ENCODE measurements around the gene RPAIN.
"Not testable (repeated sequence)": the region's sequence is repeated elsewhere in the genome, so short reads cannot be mapped to it uniquely, and the experiment has no call there.

RPAIN gene

DNA sequence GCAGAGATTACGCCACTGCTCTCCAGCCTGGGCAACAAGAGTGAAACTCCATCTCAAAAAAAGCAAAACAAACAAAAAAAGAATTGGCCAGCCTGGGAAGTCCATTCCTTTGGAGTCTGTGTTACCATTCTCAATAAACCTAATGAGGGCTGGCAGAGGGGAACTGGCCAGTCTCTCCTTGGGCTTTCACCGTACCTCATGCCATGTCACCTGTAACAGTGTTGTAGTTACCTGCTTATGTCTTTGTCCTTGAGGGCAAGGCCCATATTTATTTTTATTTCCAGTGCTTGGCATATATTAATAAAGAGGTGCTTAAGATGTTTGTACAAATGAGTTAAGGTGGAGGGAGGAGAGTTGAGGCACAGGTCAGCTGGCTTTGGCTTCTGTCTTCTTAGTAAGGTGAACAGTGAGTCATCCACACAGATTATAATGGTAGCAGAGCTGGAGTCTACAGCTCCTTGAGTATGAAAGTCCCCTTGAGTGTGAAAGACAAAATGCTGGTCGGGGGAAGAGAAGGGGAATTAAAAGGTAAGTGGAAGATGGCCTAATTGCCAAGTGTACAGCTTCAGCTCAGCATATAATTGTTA lies 10.5 kb downstream of the RPAIN start:
- DNase-seq, result no peak

DNA sequence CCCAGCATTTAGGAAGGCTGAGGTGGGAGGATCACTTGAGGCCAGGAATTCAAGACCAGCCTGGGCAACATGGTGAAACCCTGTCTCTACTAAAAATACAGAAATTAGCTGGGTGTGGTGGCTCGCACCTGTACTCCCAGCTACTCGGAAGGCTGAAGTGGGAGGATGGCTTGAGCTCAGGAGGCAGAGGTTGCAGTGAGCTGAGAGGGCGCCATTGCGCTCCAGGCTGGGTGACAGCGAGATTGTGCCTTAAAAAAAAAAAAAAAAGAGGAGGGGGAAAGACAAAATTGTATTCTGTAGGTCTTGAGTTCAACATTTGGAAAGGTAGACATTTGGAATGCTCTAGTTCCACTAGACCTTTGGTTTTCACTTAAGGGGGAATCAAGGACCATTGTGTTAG lies 11.3 kb downstream of the RPAIN start:
- not testable (repeated sequence) for DNase-seq

DNA sequence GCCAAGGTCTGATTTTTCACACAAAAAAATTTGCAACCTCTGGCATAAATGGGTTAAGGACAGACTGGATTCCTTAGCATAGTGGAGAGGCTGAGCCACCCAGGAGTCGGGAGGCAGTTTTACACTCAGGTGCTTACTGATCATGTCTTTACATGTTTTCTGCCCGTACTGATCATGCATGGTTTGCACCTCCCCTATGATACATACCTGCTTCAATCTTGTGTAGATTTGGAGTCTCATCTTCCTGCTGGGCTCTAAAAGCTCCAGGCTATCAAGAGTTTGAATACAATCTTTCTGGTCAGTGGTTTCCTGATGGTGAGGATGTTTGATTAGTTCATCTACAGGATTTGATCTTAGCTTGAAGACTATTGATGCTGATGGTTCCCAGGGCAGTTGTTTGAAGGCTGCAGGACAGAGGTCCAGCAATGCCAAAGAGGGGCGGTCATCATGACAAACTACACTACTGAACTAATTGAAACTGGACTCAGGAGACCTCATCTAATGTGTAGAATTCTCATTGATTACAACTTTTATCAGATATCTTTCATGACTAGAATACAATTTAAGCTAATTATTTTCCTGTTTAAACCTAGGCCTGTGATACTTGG lies 12.1 kb downstream of the RPAIN start:
- no peak for DNase-seq

DNA sequence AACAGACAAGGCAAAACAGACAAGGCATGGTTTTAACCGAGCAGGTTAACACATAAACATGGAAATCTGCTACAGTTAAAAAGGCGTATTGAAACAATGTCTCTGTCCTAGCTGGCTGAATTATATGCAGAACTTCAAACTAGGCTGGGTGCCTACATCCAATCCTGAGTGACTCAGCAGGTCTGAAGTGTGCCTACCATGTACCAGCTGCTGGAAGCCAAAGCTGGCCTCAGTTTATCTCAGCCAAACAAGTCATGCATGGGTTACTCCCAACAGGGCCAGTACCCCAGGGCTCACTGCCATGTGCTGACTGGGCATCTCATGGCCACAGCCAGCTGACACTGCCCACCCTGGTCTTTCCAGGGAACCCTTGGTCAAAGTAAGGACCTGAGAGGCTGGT lies 15.0 kb downstream of the RPAIN start:
- DNase-seq, result no peak

DNA sequence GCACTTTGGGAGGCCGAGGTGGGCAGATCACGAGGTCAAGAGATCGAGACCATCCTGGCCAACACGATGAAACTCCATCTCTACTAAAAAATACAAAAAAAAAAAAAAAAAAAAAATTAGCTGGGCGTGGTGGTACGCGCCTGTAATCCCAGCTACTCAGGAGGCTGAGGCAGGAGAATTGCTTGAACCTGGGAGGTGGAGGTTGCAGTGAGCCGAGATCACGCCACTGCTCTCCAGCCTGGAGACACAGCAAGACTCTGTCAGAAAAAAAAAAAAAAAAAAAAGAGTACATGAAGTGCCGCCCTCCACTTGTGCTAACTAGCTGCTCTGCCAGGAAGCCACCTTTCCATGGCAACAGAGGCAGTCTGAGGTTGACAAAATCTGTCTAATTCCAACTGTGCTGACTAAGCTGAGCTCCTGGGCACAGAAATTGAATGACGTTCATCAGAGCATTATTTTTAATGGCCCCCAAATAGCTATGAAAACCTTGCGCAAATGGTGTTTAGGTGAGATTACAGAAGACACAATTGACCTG lies 15.9 kb downstream of the RPAIN start:
- not testable (repeated sequence) for DNase-seq

DNA sequence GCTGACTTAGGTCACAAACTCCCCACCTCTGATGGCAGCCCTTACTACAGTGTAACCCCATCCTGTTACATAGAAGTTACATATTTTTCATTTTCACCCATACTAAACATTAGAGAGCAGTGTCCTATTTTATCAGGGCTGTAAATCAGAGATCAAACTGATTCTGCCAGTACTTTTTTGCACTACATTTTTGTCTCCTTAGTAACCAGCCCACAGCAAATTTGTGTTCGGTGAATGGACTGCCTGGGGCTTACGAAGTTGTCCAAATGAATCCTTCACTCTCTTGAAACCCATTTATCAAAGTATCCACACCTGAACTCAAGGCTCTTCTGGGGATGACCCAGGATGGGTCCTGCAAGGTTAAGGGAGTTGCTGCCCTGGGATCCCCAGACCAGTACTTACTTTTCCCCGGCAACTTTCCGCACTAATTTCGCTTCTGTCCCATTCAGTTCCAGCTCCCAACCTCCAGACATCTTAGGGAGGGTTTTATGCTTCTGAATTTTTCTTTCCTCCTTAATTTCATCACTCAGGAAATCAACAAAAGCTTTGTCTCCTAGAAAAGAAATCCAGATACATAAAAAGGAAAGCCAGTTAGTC lies 17.8 kb downstream of the RPAIN start:
- no peak for DNase-seq

DNA sequence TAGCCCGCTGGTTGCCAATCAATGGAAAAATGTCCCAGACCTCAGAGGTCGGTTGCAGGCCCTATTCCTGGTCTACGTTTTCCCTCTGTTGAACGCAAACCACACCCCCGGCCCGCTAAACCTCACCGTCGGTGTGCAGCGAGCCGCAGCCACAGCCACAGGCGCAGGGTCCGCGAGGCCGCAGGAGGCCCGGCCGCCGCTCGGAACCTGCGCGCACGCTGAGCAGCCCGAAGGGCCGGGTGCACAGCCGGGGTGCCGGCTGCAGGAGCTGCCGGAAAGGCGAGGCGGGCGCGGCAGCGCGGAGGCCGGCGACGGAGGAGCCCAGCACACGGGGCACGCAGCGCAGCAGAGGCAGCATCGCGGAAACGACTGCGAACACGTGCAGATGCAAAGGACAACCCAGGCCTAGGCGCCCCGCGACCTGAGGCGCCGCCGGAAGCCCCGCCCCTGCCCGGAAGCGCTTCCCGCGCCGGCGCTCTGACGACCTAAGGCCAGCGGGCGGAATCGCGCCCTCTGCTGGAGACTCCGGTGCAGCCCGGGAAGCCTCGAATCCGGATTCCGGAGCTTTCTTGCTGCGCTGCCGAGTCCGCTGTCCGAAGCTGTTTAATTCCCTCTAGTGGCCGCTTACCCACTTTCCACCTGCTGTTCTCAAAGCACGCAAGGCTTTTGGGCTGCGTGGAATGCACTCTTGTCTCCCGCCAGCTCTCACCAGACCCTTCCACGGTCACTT lies 18.9 kb downstream of the RPAIN start, which contains the start of gene C1QBP:
TSS of gene C1QBP (minus strand) at position 440 of the 730 bp plus-strand sequence. CDS start at position 358, 82 bp downstream.
- peak; percentile 98 for DNase-seq

DNA sequence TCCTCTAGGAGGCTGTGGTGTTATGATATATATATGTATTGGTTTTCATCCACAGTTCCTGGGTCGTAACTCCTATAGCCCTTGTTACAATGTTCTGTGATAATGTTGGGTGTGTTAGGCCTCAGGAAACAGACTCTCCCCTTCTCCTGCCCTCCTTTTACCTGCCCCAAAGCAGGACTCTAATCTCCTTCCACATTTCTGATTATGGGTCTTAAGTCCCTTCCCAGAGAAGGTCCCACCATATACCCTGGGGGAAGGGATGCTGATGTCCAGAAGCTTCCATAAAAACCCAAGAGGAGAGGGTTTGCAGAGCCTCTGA lies 19.4 kb downstream of the RPAIN start:
- DNase-seq, result no peak

DNA sequence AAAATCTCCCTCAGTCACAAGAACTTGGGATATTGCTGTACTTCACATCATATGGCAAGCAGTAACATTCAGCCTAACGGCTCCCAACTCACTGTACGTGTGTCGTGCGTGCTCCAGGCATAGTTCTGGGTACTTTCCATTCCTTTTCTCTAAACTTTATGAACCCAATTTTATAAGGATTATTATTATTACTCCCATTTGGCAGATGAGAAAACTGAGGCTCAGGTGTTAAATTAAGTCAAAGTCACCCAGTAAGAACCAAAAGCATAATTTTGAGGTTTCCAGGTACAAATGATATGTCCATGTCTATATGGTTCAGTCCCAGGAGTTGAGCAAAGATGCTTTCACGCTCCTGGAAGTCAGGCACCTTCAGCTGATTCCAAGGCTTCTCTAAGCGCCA lies 23.7 kb downstream of the RPAIN start:
- no peak for DNase-seq

DNA sequence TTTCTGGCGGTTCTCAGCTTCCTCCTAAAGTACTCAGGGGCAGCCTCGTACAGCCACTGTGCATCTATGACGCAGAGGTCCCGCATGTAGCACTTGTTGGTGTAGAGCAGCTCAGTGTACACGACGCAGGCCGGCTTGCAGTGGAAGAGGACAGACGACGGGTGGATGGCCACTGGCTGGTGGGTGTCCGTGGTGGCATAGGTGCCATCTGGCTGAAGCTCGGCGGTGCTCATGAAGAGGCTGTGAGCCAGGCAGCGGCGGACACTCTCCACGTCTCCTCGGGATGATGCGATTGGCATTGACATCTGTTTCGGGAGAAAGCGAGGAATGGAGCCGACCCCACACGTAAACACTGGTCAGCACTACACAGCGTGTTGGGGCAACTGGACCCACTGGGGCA lies 24.2 kb downstream of the RPAIN start:
- no peak for DNase-seq

DNA sequence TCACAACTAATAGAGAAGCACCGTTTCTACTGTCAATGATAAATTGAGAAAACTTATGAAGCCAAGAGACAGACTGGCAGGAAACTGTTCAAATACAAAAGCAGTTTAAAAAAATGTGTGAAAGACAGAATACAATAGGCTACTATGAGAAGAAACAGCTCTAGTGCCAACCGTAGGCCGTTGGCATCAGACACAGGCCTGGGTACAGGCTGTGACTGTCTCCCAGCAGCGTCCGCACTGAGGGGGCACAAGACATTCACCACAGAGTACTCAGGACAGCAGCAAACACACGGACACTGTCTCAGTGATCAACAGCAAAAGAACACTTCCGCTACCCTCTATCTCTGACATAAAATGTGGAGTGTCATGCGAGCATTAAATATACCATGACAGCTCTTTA lies 26.8 kb downstream of the RPAIN start:
- no peak for DNase-seq

DNA sequence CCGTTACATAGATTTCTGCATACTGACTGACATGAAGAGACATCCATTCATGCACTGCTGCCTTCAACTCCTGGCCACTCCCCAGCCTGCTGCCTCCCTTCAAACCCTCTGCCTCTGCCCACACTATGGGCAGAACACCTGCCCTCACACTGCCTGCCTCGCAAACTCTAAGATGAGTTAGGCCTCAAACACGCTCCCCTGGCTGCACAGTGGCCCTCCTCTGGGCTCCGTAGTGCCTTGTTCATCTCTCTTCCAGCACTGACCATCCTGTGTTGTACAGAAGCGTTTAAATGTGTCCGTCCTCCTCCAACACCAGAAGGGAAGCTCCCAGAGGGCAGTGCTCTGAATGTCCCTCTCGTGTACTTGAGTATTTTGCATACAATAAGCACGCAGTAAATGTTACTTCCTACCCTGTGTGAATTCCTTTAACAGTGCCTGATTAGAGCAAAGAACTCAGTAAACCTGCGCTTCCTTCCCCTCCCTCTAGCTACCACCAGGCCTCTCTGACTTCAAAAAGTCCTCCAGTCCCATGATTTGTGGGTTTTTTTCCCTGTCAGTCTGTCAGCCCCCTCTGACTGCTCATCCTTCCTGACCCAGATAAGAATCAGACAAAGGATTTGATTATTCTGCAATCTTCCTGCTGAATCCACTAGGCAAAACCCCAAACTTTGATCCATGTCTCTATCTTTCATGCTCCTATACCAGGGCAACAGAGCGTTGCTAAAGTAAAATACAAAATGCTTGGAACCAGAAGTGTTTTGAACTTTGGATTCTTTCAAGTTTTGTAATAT lies 44.9 kb downstream of the RPAIN start:
- no peak for DNase-seq

DNA sequence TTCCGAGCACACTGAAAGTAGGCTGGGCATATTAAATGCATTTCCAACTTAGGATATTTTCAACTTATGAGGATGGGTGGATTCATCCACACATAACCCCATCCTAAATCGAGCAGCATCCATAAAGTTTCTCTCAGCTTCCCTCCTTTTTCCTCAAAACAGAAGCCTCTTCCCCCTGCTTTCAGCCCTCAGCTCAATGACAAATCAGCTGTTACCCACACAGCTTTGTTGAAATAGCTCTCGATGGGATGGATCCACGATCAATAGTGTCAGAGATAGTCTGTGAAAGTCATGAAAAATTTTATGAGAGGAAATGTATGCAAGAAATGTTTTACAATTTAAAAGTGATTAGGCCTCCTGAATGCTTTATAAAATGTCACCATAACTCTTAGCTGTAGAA lies 46.3 kb downstream of the RPAIN start:
- DNase-seq, result no peak

DNA sequence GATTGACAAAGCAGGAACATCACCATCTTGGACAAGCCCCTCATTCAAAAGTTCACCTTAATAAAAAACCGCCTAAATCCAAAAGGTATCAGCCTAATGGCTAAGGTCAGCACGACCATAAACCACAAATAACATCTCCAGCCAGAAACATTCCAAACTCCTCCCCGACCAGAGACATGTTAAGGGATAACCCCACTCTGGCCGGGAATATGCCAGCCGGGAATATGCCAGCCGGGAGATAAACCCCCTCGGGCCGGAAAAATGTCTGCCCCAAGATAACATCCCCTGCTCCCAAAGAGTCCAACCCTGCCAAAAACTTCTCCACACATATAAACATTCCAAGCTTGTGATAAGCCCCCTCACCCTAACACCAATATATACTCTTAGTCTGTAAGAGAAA lies 47.4 kb downstream of the RPAIN start:
- DNase-seq, result no peak

DNA sequence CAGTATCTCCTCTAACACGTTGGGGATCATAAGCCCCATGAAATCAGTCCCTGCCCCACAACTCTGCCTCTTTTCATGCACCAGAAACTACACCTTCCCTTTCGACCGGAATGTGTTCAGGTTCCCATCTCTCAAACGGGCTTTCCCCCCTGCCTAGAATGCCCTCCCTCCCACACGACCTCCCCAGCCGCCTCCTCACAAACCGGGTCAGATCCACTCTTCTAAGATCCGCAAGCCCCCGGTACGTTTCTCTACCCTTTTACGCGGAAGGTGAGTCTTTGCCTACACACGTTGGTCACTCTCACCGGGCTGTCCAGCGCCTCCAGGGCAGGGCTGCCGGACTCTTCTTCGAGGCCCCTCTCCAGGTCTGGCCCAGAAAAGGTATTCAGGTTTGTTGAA lies 48.1 kb downstream of the RPAIN start:
- no peak for DNase-seq

DNA sequence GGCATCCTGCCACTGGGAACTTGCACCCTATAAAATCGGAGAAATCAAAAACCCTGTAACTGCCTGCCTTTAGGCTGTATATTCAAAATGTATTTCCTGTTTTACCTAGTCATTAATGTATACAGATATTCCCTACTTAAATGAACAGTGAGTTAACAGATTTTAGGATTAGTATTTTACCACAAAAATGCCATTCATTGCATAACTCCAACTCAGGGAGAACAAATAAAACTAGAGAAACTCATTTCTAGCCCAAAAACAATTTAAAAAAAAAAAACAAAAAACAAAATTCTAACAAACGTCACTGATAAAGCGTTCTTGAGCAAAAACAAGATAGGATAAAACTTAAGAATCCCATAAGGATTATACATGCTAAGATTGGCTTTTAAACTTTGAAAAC lies 52.5 kb downstream of the RPAIN start:
- no peak for DNase-seq

DNA sequence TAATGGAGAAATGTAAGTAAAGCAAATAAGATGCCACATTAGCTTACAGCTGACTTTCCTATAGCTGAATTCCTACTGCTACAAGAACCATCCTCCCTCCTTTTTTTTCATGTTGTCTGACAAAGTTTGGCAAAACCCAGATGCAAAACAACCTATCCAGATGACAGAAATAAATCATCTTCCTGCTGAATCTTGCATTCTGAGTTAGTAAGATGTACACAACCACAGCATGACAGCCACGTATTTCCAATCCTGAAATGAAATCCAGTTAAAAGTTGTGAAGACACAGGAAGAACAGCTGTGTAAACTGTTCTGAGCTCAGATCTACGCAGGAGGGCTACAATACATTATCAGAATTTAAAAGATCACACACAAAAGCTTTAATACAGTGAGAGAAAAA lies 53.9 kb downstream of the RPAIN start:
- no peak for DNase-seq

DNA sequence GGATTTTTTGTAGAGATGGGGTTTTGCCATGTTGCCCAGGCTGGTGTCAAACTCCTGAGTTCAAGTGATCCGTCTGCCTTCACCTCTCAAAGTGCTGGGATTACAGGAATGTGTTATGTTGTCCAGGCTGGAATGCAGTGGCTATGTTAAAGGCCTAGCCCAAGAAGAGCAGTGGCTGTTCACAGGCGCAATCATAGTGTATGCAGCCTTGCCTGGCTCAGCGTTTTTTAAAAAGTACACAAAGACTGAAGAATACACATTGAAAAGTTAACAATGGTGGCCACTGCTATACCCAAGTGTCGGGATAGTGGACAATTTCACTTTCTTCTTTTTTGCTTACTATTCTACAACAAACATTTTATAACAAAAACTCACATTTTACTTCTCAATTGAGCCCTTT lies 59.0 kb downstream of the RPAIN start:
- no peak for DNase-seq

DNA sequence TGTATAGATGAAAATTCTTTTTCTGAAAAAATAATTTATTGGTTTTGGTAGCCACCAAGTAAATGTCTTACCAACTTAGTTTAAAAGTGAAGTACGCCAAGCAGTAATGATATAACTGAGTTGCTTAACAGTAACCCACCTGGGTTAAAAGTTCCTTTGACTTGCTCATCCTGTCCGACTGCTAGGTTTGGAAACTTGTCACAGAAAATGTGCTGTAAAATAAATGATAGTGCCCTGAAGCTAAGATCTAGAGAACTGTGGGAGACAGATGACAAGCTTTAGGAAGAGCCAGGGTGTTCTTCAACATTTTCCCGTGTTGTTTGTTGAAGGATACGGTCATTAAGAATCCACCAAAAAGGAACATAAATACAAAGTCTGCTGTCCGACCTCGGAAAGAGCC lies 61.0 kb downstream of the RPAIN start:
- DNase-seq, result no peak

DNA sequence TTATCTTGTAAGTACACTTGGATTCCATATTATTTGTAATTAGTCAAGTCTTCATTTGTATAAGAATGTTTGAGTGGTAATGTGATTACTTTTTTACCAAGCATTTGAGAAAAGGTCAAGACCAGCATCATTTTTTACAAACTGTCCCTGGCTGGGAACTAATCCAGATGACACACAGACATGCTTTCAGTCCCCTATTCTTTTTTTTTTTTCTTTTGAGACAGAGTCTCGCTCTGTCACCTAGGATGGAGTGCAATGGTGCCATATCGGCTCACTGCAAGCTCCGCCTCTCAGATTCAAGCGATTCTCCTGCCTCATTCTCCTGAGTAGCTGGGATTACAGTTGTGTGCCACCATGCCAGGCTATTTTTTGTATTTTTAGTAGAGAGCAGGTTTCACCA lies 61.5 kb downstream of the RPAIN start:
- no peak for DNase-seq

Measured in activated CD8-positive, alpha-beta memory T cell treated with anti-CD3 and anti-CD28 coated beads, Interleukin-2, amount 50 U/mL, for 48 hours (primary cell).